ENCODE results near the gene YAF2.

DNA sequence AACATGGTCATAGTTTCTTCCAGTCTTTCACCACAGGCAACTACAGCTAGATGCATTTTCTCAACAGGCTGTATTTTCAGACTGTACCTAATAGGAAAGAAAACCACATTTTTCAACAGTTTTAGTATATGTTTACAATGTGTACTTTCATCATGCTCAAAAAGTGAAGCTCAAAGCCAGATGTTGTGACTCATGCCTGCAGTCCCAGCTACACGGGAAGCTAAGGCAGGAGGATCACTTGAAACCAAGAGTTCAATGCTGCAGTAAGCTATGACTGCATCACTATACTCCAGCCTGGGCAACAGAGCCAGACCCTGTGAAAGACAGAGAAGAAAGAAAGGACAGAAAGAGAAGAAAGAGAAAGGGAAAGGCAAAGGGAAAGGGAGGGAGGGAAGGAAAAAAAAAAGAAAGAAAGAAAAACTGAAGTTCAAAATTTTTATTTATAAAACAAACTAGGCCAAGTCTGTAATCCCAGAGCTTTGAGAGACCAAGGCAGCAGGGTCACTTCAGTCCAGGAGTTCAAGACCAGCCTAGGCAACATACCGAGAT is 118.9 kb downstream of the YAF2 start:
- TF ChIP-seq, protein P1, sequence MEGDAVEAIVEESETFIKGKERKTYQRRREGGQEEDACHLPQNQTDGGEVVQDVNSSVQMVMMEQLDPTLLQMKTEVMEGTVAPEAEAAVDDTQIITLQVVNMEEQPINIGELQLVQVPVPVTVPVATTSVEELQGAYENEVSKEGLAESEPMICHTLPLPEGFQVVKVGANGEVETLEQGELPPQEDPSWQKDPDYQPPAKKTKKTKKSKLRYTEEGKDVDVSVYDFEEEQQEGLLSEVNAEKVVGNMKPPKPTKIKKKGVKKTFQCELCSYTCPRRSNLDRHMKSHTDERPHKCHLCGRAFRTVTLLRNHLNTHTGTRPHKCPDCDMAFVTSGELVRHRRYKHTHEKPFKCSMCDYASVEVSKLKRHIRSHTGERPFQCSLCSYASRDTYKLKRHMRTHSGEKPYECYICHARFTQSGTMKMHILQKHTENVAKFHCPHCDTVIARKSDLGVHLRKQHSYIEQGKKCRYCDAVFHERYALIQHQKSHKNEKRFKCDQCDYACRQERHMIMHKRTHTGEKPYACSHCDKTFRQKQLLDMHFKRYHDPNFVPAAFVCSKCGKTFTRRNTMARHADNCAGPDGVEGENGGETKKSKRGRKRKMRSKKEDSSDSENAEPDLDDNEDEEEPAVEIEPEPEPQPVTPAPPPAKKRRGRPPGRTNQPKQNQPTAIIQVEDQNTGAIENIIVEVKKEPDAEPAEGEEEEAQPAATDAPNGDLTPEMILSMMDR (IDR thresholded peaks at IDR 0.05) = no peak
- TF ChIP-seq ZFX (IDR thresholded peaks at IDR 0.05; ENCODE audit: borderline replicate concordance) = no peak
